SHP77 (cell line): ENCODE data around the gene ARFRP1.

ENCODE experiments used
- DNase-seq, 2 experiments: peaks; one replicate each; lab custom pipeline; 2025; lab: John Stamatoyannopoulos, UW

ARFRP1 gene

DNA sequence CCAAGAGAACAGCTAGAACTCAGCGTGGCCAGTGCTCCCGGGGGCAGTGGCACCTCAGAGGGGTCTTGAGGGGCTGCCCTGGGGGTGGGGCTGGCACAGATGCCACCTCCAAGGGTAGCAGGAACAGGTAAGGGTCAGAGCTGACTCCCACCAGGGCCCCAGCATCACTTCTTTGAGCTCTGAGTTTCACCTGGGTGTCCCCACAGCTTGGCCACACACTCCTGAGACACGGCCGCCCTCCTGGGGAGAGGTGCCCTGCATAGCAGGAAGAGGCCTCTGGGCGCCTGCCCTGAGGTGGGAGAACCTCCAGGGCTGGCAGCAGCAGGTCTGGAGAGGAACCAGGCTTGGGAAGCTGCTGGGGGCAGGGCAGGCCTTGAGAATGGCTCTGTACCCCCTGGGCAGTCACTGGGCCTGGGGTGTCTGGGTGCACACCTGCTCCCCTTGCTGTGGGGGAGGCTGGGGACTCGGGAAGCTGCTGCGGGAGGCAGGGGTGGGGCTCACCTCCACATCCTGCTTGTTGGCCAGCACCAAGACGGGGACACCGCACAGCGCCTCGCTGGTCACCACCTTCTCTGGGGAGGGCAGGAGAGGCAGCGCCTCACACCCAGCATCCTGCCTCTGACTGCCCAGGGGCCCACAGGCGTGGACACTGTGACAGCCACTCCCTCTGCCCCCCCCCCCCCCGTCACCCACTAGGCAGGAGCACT, 6.3 kb downstream of the ARFRP1 start:
- DNase-seq, result no peak

GRCh38 chr20:63701051-63701328, 6.8 kb downstream of the ARFRP1 start:
- DNase-seq, result no peak

GRCh38 chr20:63700199-63701050, 7.4 kb downstream of the ARFRP1 start:
- no peak for DNase-seq

- no peak for DNase-seq
These were observed 8.1 kb downstream of the ARFRP1 start for GRCh38 chr20:63699466-63700198.

DNA sequence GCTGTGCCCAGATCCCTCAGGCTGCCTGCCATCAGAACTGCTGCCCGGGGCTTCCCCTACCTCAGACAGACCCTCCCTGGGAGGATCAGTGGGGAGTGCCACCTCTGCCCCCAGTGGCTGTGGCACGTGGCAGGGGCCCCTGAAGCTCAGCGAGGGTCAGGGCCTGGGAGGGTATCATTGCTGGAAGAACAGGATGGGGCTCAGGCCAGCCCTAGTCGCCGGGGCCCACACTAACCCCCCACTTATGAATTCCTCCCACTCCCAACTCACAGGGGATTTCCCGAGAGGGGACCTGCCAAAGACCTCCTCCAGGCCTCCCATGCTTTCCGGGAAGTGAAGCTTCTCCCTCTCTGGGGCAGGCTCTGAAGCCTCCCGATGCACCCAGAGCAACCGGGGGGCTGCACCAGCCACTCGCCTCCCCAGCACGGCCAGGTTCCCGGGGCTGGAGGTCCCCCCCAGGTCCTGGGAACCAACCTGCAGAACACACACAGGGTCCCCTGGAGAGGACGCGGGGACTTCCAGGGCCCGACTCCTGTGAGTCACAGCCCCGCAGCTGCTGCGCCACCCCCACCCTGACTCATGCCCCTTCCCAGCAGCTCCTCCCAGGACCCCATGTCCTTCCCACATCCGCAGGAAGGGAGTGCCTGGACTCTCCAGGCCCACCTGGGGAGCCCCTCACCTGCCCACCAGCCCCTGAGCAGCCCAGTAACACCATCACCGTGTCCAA, 8.9 kb downstream of the ARFRP1 start:
- DNase-seq, result peak in 1 of 2 experiments; percentile 53

- DNase-seq, result no peak
These were observed 9.8 kb downstream of the ARFRP1 start for GRCh38 chr20:63697868-63698545.

DNA sequence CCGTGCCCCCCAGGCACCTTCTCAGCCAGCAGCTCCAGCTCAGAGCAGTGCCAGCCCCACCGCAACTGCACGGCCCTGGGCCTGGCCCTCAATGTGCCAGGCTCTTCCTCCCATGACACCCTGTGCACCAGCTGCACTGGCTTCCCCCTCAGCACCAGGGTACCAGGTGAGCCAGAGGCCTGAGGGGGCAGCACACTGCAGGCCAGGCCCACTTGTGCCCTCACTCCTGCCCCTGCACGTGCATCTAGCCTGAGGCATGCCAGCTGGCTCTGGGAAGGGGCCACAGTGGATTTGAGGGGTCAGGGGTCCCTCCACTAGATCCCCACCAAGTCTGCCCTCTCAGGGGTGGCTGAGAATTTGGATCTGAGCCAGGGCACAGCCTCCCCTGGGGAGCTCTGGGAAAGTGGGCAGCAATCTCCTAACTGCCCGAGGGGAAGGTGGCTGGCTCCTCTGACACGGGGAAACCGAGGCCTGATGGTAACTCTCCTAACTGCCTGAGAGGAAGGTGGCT, 10.4 kb downstream of the ARFRP1 start:
- no peak for DNase-seq

GRCh38 chr20:63696628-63697356, 11.0 kb downstream of the ARFRP1 start, which contains the start of gene TNFRSF6B:
TNFRSF6B (plus strand) TSS chr20:63696652; CDS start chr20:63696768, 116 bp downstream.
- DNase-seq, result no peak

GRCh38 chr20:63696306-63696627, 11.5 kb downstream of the ARFRP1 start:
- no peak for DNase-seq

DNA sequence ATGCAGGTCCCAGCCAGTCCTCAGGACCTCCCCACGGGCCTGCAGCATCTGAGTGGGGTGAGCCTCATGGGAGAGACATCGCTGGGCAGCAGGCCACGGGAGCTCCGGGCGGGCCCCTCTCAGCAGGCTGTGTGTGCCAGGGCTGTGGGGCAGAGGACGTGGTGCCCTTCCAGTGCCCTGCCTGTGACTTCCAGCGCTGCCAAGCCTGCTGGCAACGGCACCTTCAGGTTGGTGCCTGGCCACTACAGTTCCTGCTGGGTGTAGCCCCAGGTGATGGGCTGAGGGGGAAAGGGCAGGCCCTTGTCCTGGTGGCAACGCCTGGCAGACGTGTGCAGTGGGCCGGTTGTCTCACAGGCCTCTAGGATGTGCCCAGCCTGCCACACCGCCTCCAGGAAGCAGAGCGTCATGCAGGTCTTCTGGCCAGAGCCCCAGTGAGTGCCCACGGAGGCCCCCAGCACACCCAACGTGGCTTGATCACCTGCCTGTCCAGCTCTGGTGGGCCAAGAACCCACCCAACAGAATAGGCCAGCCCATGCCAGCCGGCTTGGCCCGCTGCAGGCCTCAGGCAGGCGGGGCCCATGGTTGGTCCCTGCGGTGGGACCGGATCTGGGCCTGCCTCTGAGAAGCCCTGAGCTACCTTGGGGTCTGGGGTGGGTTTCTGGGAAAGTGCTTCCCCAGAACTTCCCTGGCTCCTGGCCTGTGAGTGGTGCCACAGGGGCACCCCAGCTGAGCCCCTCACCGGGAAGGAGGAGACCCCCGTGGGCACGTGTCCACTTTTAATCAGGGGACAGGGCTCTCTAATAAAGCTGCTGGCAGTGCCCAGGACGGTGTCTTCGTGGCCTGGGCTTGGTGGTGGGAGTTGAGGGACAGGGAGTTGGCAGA, 12.1 kb downstream of the ARFRP1 start:
- DNase-seq, result no peak

DNA sequence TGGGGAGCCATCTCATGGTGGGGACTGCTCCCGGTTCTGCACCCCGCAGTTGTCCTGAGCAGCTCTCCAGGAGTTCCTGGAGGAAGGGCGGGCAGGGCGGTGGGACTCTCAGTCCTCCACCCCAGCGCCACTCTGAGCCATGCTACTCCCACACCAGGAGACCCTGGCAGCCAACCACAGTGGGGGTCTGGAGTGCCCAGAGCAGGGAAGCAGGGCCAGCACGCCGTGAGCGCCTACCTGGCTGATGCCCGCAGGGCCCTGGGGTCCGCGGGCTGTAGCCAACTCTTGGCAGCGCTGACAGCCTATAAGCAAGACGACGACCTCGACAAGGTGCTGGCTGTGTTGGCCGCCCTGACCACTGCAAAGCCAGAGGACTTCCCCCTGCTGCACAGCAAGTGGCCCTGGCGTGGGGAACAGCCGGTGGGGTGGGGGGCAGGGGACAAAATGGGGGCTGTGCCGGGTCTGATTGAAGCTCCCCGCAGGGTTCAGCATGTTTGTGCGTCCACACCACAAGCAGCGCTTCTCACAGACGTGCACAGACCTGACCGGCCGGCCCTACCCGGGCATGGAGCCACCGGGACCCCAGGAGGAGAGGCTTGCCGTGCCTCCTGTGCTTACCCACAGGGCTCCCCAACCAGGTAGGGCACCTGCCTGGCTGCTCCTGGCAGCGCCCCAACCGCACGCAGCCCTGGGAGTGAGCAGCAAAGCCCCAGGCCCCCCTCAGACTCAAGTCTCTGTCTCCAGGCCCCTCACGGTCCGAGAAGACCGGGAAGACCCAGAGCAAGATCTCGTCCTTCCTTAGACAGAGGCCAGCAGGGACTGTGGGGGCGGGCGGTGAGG, 13.0 kb downstream of the ARFRP1 start:
- no peak for DNase-seq

- DNase-seq, result no peak
These were observed 13.8 kb downstream of the ARFRP1 start for GRCh38 chr20:63693733-63694583.

DNA sequence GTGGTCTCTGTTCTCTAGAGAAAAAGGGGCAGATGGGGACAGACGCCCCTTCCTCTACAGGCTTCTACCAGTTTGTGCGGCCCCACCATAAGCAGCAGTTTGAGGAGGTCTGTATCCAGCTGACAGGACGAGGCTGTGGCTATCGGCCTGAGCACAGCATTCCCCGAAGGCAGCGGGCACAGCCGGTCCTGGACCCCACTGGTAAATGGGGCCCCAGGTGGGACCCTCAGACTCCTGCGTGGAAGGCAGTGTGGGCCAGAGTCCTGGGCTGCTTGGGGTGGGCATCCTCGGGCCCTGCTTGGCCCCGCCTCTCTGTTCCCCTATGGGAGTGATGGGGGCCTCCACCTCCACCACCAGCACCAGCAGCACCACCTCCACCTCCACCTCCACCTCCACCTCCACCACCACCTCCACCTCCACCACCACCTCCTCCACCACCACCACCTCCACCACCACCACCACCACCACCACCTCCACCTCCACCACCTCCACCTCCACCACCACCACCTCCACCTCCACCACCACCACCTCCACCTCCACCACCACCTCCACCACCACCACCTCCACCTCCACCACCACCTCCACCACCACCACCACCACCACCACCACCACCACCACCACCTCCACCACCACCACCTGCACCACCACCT, 14.6 kb downstream of the ARFRP1 start:
- DNase-seq, result no peak

DNA sequence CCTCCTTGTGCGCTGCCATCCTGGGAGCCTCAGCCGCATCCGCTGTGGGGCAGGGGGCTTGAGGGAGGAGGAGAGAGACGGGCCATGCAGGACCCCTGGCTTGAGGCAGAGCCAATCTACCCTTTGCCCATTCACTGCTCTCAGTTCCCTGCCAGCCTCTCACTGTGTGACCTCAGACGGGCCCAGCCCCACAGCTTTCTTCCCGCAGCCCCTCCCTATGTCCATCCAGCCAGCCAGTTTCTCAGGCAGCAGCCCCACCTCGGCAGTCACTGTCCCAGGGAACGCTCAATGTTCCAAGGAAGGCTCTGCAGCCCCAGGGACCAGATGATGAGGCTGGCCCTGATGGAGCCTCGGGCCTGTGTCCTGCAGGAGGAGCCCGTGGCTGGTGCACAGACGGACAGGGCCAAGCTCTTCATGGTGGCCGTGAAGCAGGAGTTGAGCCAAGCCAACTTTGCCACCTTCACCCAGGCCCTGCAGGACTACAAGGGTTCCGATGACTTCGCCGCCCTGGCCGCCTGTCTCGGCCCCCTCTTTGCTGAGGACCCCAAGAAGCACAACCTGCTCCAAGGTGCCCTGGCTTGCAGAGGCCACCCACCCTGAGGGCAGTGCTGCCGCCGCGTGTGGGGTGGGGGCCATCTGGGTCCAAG, 15.2 kb downstream of the ARFRP1 start:
- no peak for DNase-seq

DNA sequence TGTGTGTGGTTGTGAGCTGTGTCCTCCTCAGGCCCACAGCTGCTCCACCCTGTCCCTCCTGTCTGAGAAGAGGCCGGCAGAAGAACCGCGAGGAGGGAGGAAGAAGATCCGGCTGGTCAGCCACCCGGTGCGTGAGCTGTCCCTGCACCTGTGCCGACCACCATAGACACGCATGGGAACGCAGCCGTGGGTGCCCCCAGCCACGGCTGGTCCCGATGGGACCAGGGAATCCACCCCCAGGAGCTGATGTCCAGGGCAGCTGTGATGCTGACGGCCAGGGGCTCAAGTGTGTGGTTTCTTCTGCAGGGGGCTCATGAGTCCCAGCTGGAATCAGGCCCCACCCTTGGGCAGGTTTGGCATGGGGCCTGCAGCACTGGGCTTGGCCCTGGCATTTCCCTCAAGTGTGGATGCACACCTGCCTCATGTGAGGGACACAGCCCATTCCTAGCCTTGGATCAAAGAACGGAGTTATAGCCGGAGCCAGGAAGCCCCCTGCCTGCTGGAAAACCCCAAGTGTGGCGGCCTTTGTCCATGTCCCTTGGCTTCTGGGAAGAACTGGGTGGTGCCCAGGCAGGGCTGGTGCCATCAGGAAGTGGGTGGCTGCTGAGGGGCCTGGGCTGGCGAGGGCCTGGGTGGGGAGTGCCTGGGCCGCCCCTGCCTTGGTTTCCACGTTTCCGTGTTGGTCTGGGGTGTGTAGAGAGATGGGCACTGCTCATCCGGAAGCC, 15.9 kb downstream of the ARFRP1 start:
- no peak for DNase-seq
